ENCODE measurements around the gene LLGL2.

LLGL2 gene

DNA sequence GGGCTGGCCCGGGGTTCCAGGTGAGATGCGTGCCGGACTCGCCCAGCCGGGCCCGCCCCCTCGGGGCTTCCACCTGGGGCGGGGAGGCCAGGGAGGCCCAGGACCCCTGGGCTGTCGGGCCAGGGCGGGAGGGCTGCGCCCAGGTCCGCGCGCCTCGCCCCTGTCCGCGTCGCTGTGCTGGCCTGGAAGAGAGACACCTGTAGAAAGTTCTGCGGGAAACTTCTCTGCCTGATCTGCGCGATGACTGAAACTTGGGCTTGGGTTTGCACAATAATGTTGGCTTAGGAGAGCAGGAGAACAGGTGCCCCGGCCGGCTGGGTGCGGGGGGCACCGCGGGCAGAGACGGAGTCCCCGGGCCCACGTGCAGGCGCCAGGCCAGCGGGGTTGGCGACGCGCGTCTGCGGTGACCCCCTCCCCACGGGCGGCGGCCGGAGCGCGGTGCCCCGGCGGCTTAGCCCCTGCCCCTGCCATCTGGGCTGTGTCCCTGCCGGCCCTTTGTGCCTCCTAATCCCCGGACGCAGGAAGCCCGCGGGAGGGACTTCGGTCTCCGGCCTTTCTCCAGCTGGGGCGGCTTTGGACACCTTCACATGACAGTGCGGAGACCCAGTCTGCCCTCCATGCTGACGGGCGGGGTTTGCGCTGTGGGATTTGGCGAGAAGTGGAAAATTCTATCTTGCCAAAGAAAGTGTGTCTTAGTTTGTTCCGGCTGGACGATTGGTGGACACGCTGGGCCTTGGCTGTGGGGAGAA, 483 bp downstream of the LLGL2 start:
- no peak for DNase-seq

DNA sequence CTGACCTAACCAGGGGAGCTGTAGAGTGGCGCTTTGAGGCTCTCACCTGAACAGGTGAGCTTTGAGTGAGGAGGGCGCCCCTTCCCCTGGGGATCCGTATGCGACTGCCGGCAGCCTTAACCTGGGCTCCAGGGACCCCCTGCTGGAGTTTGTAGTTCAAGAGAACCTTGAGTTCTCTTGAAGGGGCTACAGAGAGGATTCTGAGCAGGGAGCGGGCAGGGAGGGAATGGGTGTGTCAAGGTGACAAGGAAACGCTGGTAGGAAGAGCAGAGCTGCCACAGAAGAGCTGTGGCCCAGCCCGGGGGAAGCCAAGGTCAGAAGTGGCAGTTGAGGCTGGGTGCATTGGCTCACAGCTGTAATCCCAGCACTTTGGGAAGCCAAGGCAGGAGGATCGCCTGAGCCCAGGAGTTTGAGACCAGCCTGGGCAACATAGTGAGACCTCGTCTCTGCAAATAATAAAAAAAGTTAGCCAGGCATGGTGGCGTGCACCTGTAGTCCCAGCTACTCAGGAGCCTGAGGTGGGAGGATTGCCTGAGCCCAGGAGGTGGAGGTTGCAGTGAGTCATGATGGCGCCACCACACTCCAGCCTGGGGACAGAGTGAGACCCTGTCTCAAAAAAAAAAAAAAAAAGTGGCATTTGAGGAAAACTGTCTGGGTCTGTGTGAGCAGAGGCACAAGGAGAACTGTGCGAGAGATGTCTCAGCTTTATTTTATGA, 1.2 kb downstream of the LLGL2 start:
- no peak for DNase-seq

DNA sequence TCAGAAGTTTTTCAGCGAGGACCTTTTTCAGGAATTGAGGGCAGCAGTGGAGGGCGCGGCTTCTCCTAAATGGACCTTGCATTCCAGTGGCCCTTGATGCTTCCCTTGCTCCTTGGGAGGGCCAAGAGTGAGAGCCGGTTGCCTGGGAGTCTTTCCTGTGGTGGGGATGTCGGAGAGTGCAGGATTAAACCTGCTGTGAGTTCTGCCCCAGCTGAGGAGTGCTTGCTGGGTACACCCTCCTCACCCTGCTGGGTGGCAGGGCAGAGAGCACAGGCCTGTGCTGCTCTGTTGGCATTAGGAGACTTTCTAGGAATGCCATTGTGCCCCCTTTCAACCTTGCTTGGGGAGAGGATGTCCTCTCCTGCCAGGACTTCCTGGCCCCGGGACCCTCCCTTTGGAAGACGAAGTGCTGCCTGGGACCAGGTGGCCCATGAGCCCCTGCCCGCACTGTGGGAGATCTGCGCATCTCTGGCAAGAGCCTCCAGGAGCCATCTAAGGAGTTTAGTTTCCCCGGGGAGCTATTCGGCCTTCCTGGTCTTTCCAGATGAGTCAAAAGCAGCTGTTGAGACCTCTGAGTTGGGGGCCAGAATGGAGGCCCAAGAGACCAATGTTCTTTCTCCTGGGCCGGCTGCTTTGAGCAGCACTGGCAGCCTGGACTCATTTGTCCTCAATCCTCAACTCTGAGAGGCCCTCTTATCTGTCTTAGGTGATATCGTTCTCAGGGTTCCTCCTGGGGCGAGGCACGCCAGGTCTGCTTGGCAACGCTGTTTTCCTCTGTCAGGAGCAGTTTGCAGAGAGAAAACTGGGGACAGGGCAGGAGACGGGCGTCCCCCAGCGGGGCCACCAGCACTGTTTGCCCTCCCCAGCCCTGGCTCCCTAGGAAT, 5.6 kb downstream of the LLGL2 start:
- no peak for DNase-seq

DNA sequence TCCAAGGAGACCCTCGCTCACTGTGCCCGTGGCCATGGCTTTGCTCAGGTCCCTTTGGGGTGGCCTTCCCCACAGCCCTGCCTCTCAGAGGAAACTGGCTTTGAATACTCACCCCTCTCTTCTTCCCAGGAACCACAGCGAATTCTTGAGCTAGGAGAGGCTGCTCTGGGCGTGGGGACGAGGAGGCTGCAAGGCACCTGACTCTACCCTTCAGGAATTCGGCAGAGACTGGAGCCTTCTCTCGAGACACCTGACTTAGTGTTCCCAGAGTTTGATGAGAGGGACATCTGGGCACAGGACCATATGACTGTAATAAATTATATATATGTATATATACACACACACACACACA, 6.2 kb downstream of the LLGL2 start:
- DNase-seq = no peak

DNA sequence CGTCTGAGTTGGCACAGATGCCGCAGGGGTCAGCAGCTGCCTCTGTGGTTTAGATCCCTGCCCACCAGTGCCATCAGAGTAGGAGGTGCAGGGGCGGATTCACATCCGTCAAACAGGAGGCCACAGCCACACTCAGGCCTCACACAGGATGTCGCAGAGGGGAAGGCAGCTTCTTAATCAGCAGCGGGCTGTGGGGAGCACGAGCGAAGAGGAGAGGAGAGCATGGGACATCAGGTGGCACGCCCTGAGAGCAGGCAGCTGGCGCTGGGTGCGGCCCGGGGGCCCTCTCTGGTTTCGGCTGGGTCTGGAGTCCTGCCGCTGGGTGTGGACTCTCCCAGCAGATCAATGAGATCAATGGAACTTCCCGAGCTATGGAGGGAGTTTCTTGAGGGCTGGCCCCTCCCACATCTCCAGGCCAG, 9.6 kb downstream of the LLGL2 start:
- DNase-seq = peak; percentile 67

DNA sequence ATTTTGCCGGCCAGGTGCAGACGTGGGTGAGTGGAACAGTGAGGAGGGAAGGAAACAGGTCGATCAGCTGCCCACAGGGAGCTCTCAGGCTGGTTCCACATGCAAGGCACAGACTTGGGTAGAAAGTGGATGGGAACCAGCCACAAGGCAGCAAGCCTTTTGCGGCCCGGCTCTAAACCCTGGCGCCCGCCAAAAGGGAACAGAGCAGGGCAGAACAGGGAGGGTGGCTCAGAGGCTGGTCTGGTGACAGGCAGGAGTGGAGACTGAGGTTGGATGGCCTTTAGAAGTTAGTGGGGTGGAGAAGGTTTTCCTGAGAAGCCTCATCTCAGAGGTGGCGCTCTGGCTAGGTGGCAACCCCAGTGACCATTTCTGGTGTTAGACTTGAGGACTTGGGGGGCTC, 10.4 kb downstream of the LLGL2 start:
- DNase-seq = no peak

DNA sequence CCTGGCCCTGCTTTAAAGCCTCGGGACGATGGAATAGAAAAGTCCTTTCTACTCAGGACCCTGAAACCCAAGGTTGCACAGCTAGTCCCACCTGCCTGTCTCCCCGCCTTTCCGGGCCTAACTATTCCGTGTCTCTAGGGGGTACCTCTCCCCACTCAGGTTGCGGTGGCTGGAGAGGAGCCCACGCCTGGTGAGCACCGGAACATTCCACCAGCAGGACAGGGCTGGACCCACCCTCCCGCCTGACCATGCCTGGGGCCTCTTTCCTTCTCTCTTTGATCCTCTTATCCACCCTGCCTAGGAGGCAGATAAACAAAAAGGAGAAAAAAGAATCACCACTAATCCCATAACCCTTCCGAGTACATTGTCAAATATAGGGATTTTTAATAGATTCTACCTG, 10.9 kb downstream of the LLGL2 start:
- no peak for DNase-seq

DNA sequence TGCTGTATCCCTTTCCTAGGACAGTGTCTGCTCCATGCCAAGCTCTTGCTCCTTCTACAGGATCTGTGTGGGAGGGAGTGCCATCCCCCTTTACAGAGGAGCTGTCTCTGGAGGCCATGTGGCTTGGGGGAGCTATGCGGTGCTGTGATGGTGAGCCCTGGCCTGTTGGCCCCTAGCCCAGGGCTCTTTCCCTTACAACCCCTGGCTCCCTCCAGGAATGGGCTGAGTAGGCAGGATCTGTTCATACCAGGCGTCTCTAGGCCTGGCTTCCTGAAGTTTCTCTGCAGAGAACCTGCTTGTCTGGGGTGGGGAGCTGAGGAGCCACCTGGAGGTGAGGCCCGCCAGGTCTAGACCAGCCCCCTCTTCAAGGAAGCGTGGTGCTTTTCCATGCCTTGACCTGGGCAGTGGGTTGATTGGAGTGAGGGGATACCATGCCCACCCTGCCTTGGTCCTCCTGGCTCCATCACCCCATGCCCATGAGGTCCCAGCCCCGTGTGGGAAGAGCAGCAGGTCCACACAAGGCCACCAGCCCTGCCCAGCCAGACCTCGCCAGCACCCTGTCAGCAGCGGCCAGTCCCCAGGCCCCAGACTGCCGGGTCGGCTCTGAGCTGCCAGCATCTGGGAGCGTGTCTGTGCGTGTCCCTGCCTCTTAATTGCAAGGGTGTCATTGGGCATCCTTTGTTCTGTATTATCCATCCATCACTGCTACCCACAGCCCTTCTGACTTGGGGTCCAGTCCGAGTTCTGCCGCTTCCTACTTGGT, 14.7 kb downstream of the LLGL2 start:
- DNase-seq = no peak

DNA sequence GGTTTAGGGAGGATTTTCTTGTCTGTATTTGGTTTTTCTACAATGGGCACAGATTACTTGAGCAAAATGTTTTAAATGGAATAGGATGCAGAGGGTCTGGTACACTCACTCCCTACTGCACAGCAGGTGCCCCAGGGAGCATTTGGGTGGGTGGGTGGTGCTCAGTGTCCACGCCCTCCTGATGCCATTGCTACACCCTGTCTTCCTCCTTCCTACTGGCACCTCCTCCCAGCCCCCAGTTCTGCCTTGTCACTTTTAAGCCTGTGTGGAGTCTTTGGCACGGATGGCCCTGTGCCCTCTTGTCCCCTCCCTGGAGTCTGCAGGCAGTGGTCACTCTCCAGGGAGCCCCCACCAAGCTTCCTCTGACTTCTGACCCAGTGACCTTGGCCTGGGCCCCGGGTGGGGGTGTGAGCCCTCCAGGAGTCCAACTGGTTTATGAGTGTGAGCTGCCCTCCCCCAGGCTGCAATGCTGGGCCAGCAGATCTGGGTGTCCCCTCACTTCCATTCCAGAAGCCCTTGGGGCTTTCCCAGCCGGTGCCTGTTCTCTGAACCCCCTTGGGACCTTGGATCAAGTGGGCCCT, 15.5 kb downstream of the LLGL2 start:
- no peak for DNase-seq

DNA sequence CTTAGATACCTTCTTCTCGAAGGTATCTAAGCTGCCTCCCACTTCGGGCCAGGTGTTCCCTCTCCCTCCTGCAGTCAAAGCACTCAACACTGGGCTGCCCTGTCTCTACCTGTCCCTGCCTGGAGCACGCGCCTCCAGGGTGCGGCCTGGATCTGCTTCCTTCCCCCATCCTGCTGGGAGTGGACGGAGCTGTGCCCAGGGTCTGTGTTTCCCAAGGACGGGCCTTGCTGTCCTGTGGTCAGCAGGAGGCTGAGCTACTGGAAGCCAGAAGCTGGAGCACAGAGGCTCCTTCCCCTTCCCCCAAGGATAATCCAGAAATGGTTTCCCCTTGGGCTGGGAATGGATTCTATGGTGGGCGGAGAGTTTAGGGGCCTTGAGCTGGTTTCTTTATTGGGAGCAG, 16.7 kb downstream of the LLGL2 start:
- no peak for DNase-seq

DNA sequence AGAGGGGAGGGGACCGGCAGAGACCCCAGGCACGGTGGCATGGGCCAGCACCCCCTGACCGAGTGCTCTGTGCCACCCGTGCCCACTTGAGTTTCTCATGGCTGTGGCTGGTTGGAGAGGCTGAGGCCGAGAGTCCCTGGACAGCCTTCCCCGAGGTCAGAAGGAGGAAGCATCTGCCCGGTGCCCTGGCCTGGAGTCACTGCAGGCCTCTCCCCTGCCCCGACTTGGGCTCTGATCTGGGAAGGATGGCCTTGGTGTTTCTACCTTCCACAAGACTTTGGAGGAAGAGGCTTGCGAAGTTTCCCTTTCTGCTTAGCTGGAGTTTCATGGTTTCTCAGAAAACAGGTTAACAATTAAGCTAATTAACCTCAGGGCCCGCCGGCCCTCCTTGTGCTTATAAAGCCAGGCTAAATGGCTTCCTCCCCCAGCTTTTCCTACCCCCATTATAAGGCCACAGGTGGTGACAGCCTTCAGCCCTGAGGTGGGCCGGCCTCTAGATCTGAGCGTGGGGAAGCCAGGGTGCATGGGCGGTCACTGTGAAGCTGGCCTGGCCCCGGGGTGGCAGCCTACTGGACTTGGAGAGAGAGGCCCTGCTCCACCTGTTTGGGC, 17.3 kb downstream of the LLGL2 start:
- no peak for DNase-seq

DNA sequence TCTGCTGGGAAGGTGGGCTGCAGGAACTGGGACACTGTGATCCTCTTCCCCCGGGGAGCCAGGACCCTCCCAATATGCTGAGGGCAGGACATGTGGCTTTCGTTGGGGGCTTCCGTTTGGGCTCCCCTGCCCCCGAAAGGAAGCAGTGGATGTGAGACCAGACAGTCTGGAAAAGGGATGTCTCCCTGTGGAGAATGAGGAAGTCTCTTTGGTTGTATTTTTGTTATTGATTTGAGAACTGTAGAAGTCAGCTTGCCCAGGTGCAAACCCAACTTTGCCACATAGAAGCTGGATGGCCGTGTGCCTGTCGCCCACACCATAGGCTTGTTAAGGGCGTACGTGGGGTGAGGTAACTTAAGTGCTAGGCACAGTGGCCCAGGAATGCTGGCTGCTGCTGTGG, 18.8 kb downstream of the LLGL2 start:
- no peak for DNase-seq

DNA sequence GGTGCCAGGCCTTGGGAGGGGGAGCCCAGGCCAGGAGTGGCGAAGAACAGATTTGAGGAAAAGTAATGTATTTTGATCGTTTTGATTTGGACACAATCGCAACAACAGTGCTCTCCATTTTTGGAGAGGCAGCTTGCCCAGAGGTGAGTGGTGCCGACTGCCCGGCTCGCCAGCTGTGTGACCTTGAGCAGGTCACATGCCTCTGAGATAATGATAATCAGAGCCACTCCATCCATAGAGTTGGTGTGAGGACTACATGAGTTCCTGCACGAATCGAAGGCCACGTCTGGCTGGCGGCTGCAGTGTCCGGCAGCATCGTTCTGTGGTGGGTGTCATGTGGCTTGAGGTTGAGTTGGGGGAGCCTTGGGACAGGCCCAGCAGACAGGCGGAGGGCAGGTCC, 20.7 kb downstream of the LLGL2 start:
- DNase-seq = no peak

DNA sequence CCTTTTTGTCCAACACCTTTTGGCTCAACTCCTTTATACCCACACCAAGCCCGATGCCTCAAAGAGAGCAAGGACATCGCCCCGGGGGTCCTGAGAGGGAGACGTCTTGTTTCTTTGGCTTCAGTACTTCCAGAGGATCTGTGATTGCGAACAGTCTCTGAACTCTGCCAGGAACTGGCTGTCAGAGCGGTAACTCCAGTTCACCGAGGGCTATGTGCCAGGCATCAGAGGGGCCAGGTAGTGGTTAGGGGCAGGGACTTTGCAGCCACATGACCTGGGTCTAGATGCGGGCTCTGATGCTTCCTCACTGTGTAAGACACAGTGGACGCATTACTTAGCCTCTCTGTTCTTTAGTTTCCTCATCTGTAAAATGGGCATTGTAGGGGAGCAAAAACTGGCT, 21.6 kb downstream of the LLGL2 start:
- DNase-seq = no peak

DNA sequence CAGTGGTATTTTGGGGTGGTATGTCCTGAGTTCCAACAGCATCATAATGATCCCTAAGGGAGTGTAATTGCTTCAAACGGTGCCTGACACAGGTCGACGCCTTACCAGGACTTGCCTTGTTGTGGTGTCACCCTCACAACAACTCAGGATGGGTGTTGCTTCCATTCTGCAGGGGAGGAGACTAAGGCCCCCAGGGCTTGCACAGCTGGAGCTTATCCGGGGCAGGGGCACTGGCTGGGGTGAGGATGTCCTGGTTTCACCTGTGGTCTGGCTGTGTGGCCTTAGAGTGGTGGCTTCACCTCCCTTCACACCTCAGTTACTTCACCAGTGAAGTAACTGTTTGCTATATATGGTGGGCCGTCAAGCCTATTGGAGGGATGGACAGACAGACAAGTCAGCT, 23.3 kb downstream of the LLGL2 start:
- DNase-seq = no peak

DNA sequence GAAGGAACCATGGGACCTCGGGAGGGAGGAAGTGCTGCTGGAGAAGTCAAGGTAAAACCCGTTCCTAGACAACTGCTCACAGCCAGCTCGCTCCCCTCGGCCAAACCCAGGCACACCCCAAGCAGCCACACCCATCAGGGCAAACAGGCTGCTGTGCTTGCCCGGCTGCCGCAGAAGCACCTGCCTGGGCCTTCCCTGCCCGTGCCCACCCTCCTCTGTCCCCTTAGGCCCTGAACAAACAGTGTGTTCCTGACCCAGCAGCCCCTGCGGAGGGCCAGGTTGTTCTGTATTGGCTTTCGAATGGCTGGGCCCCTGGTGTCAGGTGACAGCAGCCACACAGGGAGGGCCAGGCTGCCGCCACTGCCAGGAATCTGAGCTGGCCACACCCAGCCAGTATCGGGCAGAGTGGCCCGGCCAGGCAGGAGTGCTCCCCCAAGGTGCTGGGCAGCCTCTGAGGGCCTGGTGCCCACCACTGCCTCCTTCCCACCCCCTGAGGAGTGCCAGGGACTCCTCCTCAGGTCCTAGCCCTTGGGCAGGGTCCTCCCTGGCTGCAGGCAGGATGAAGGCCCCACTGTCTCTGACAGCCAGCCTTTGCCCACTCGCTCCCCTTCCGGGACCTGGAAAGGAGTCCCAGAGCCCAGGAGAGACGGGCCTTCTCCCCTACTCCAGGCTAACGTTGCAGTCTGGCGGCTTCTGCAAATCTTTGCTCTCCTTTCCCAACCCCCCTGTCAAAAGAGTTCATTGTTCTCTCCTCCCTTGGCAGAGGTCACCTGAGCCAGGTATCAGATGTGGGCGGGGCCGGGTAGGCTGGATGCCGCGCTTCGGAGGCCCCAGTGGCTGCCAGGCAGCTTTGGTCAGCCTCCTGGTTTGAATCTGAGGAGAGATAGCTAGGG, 24.0 kb downstream of the LLGL2 start:
- no peak for DNase-seq

DNA sequence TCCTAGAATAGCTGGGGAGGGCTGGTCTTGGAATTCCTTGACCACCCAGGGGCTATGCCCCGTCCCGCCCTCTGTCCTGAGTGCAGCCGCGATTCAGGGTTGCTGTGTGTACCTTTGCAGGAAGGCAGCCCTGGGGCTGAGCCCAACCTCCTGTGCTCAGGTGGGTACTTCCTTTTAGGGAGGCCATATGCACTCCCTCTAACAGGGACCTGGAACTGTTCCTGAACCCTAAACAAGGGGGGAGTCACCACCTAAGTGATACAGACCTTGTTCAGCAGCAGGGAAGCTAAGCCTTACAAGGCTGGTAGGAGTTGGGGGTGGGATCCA, 24.6 kb downstream of the LLGL2 start:
- DNase-seq = no peak

DNA sequence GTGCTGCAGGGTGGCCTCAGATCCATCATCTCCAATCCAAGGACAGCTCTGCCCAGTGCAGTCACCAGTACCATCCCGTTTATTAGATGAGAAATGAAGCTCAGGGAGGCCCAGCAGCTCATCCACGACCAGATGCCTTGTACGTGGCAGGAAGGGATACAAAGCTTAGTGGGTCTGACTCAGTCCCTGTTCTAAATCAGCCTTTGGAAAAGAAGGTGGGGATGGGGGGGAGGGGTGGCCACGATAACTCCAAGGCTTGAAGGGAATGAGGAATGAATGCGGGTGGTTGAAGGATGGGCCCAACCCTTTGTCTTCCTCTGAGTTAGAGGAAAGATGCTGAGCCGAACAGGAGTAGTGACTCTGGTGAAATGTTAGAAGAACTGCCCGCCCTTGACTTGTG, 25.8 kb downstream of the LLGL2 start:
- DNase-seq = no peak

DNA sequence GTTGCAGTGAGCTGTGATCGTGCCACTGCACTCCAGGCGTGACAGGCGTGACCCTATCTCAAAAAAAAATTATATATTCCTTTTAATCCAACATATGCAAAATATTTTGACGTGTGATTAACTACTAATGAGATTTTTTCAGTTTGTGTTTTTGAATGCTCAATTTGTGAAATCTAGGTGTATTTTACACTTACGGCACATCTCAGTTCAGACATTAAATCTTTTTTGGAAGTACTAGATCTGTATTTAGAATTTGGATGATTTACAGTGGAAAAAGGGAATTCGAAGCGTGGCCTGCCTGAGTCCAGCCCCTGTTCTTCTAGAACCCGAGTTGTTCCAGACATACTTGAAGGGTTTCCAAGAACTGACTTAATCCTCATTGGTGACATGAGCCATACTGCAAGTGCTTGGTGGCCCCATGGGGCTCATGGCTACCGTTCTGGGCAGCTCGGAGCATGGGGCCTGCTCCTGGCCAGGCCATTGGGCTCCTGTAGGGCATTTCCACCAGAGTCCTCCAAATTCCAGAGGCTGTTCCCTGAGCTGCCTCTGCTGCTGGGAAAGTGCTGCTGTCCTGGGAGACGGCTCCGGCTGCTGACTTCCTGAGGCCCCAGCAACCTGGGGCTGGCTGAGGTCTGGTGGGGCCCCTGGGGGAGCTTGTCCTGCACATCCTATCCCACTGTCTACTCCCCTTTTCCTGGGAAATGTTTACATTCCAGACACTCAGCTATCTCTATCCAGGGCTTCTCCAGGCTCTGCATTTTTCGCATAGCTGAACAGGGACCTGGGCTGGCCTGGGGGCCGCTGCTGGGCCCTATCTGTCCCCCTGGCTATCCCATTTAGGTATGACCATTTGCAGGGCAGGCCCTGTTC, 27.2 kb downstream of the LLGL2 start:
- DNase-seq = no peak
